ENCODE measurements around the gene IFRD2.
"Not testable (repeated sequence)": the region's sequence is repeated elsewhere in the genome, so short reads cannot be mapped to it uniquely, and the experiment has no call there.

The IFRD2 gene

DNA sequence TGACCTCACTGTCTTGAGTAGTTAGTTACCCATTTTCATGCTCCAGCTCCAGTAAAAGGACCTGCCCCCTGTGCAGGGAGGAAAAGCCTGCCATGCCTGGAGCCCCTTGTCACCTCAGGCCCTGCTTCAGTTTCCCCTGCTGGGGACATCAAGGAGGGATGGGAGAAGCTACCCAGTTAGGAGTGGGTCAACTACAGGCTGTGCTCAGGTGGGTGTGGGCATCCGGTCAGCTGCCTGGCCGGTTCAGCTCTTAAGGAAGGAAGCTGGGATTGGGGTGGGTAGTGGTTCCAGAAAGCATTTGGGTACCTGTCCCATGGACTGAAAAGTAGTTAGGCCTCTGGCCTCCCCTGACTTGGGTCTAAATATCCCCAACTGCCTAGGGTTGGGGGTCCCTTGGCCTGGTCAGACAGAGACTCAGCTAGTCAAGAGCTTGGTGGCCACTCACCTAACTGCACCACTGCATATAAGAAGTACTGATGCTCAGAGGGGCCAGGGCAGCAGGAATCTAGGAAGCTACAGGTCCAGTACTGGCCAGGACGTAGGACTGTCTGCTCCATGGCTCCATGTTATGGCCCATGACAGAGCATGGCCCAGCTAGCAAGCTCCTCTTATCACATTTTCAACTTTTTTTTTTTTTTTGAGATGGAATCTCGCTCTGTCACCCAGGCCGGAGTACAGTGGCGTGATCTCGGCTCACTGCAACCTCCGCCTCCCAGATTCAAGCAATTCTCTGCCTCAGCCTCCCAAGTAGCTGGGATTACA is 12.8 kb downstream of the IFRD2 start:
- no peak overlapping the region for H3K27ac ChIP-seq (ENCODE audit: low read depth, low read length)

DNA sequence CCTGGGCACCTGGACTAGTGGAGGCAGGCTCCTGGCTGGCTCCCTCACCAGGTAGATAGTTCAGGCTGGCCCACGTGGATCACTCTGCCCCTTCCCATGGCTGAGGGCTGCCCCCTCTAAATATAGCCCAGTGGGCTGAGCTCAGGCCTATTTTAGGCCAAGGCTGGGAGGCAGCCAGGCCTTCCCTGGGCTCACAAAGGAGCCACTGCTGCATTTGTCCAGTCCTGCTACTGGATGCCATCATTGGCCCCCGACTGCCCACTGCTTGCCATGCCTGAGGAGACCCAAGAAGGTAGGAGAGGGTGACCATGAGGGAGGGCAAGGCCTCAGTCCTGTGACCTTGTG is 13.4 kb downstream of the IFRD2 start, which contains the start of gene LSMEM2:
LSMEM2 (plus strand) TSS at position 208 of the 345 bp plus-strand sequence; CDS start at position 235, 27 bp downstream.
- Histone ChIP-seq H3K36me3 (ENCODE audit: control insufficient read depth, insufficient read depth, low read length) (no peaks in the 10 kb centered on the region), H3K27me3 (ENCODE audit: control insufficient read depth, insufficient read depth, low read length) (peaks cover 8% of the 10 kb centered on the region), H3K4me1 (ENCODE audit: control insufficient read depth, insufficient read depth, low read length) (peaks cover 5% of the 10 kb centered on the region), H3K9ac (ENCODE audit: low read length) (no peak within 1 kb of the TSS), H3K4me3 (ENCODE audit: low read length) (no peak within 1 kb of the TSS), H3K27ac (ENCODE audit: low read depth, low read length) (no peak within 1 kb of the TSS)

More for the DNA sequence above, 12.8 kb downstream of the IFRD2 start:
- Histone ChIP-seq H3K4me1 (ENCODE audit: control insufficient read depth, insufficient read depth, low read length) (peaks cover 5% of the 10 kb centered on the region), H3K36me3 (ENCODE audit: control insufficient read depth, insufficient read depth, low read length) (no peaks in the 10 kb centered on the region), H3K4me3 (ENCODE audit: low read length) (no peak overlapping the region), H3K9ac (ENCODE audit: low read length) (no peak overlapping the region), H3K27me3 (ENCODE audit: control insufficient read depth, insufficient read depth, low read length) (peaks cover 3% of the 10 kb centered on the region)

DNA sequence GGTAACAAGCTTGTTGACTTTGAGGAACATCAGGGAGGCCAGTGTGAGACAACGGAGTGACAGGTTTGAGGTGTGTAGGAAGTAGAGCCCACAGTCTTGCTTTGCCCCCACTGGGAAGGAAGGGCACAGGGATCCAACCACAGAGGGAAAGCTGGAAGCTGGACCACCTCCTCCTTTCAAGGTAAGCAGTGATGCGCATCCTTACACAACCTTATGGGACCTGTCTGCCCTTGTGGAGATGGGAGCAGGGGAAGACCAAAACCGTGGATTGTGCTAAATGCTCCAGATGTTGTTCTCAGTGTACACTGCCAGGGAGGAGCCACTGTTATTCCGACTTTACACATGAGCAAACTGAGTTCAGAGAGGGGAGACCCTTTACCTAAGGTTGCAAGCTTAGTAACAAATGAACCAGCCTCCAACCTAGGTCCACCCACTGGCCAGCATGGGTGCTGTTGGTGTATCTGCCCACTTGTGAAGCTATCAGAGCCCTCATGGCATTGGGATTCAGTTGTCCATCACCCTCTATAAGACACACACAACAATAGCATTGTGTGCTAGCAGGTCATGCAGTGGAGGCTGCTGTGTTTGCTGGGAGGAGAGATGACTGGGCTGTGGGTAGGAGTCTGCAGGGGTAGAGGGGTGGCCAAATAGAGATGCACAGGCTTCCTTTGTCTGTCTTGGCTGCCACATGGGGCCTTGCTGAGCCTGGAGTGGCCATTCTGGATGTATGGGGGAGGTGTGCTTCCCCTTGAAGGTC is 13.9 kb downstream of the IFRD2 start:
- H3K36me3 ChIP-seq (ENCODE audit: control insufficient read depth, insufficient read depth, low read length) = no peaks in the 10 kb centered on the region
- H3K4me3 ChIP-seq (ENCODE audit: low read length) = no peak overlapping the region
- H3K27me3 ChIP-seq (ENCODE audit: control insufficient read depth, insufficient read depth, low read length) = peaks cover 9% of the 10 kb centered on the region
- no peak overlapping the region for H3K27ac ChIP-seq (ENCODE audit: low read depth, low read length)
- peaks cover 5% of the 10 kb centered on the region for H3K4me1 ChIP-seq (ENCODE audit: control insufficient read depth, insufficient read depth, low read length)
- no peak overlapping the region for H3K9ac ChIP-seq (ENCODE audit: low read length)

DNA sequence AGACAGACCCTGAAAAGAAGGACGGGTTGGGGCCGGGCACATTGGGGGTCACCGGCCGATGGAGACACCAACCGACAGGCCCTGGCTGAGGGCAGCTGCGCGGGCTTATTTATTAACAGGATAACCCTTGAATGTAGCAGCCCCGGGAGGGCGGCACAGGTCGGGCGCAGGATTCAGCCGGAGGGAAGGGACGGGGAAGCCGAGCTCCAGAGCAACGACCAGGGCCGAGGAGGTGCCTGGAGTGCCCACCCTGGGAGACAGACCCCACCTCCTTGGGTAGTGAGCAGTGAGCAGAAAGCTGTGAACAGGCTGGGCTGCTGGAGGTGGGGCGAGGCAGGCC is 15.5 kb downstream of the IFRD2 start:
- H3K9ac ChIP-seq (ENCODE audit: low read length) = no peak overlapping the region
- H3K36me3 ChIP-seq (ENCODE audit: control insufficient read depth, insufficient read depth, low read length) = no peaks in the 10 kb centered on the region
- peaks cover 9% of the 10 kb centered on the region for H3K27me3 ChIP-seq (ENCODE audit: control insufficient read depth, insufficient read depth, low read length)
- H3K27ac ChIP-seq (ENCODE audit: low read depth, low read length) = no peak overlapping the region
- H3K4me1 ChIP-seq (ENCODE audit: control insufficient read depth, insufficient read depth, low read length) = peaks cover 5% of the 10 kb centered on the region
- H3K4me3 ChIP-seq (ENCODE audit: low read length) = no peak overlapping the region

DNA sequence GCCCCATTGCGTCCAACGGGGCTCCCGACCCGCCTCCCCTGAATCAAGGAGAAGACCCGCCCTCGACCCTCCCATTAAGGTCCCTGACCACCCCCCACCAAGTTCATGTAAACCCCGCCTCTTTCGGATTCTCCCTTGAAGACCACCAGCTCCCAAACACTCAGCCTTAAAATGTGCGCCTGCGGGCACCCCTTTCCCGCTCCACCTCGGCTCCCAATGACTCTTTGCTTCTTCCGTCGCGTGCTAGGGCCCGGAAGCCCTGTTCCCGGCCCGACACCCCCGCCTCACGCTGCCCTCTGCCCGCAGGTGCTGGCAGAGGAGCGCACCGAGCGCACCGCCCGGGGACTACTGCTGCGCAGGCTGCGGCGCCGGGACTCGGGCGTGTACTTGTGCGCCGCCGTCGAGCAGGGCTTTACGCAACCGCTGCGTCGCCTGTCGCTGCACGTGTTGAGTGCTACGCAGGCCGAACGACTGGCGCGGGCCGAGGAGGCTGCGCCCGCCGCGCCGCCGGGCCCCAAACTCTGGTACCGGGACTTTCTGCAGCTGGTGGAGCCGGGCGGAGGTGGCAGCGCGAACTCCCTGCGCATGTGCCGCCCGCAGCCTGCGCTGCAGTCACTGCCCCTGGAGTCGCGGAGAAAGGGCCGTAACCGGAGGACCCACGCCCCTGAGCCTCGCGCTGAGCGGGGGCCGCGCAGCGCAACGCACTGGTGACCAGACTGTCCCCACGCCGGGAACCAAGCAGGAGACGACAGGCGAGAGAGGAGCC is 16.1 kb downstream of the IFRD2 start:
- no peak overlapping the region for H3K9ac ChIP-seq (ENCODE audit: low read length)
- H3K36me3 ChIP-seq (ENCODE audit: control insufficient read depth, insufficient read depth, low read length) = no peaks in the 10 kb centered on the region
- peaks cover 9% of the 10 kb centered on the region for H3K27me3 ChIP-seq (ENCODE audit: control insufficient read depth, insufficient read depth, low read length)
- H3K27ac ChIP-seq (ENCODE audit: low read depth, low read length) = no peak overlapping the region
- H3K4me3 ChIP-seq (ENCODE audit: low read length) = no peak overlapping the region
- H3K4me1 ChIP-seq (ENCODE audit: control insufficient read depth, insufficient read depth, low read length) = peaks cover 5% of the 10 kb centered on the region

DNA sequence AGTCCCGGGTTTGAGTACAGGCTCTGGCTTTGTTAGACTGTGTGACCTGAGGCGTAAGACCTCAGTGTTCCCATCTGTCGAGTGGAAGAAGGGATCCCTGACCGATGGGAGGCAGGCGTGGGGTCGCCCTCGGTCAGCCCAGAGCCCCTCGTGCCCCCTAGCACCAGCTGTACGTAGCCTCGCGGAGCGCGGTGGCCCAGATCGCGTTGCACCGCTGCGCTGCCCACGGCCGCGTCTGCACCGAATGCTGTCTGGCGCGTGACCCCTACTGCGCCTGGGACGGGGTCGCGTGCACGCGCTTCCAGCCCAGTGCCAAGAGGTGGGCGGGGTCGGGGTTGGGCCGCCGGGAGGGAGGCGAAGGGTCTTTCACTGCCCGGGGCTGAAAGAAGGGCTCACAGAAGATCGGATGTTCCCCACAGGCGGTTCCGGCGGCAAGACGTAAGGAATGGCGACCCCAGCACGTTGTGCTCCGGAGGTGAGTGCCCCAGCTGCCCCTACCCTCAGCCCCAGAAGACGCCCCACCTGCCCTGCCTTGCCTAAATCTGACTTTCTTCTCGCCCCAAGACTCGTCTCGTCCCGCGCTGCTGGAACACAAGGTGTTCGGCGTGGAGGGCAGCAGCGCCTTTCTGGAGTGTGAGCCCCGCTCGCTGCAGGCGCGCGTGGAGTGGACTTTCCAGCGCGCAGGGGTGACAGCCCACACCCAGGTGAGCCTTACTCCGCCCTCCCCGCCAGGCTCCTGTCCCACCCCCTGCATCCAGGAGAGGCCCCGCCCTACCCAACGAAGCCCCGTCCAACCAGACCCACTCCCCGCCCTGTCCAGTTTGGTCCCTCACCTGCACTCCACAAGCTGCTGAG is 16.9 kb downstream of the IFRD2 start:
- no peak overlapping the region for H3K9ac ChIP-seq (ENCODE audit: low read length)
- no peak overlapping the region for H3K27ac ChIP-seq (ENCODE audit: low read depth, low read length)

DNA sequence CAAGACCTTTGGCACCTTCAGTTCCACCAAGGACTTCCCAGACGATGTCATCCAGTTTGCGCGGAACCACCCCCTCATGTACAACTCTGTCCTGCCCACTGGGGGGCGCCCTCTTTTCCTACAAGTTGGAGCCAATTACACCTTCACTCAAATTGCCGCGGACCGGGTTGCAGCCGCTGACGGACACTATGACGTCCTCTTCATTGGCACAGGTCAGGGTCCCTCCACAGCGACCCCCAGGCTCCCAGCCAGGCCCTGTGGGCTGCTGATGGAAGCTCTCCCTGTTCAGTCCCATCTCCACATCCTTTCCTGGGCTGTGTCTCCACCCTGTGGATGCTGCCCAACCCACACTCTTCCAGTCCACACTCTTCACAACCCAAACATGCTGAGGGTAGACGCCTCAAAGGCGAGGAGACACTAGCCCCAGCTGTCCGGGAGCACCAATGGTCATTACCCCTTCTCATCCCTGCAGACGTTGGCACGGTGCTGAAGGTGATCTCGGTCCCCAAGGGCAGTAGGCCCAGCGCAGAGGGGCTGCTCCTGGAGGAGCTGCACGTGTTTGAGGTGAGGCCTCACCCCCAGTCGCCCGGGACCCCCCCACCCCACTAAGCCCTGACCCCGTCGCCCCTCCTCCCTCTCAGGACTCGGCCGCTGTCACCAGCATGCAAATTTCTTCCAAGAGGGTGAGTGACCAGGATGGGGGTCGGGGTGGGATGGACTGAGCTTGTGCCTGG is 17.7 kb downstream of the IFRD2 start:
- H3K27ac ChIP-seq (ENCODE audit: low read depth, low read length) = no peak overlapping the region

More for the DNA sequence above, 16.9 kb downstream of the IFRD2 start:
- no peaks in the 10 kb centered on the region for H3K36me3 ChIP-seq (ENCODE audit: control insufficient read depth, insufficient read depth, low read length)
- H3K4me3 ChIP-seq (ENCODE audit: low read length) = no peak overlapping the region
- H3K4me1 ChIP-seq (ENCODE audit: control insufficient read depth, insufficient read depth, low read length) = peaks cover 5% of the 10 kb centered on the region
- peaks cover 9% of the 10 kb centered on the region for H3K27me3 ChIP-seq (ENCODE audit: control insufficient read depth, insufficient read depth, low read length)

DNA sequence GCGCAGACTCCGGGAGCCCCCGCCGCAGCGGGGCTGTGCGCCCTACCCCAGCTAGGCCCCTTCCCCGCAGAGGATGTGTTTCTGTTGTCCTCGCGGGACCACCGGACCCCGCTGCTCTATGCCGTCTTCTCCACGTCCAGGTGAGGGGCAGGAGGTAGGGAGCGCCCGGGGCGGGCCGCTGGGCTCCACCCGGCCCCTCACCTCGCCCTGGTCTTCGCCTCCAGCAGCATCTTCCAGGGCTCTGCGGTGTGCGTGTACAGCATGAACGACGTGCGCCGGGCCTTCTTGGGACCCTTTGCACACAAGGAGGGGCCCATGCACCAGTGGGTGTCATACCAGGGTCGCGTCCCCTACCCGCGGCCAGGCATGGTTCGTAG is 18.6 kb downstream of the IFRD2 start:
- Histone ChIP-seq H3K36me3 (ENCODE audit: control insufficient read depth, insufficient read depth, low read length) (no peaks in the 10 kb centered on the region), H3K27ac (ENCODE audit: low read depth, low read length) (no peak overlapping the region), H3K4me3 (ENCODE audit: low read length) (no peak overlapping the region), H3K27me3 (ENCODE audit: control insufficient read depth, insufficient read depth, low read length) (peaks cover 9% of the 10 kb centered on the region), H3K9ac (ENCODE audit: low read length) (no peak overlapping the region), H3K4me1 (ENCODE audit: control insufficient read depth, insufficient read depth, low read length) (peaks cover 10% of the 10 kb centered on the region)

More for the DNA sequence above, 17.7 kb downstream of the IFRD2 start:
- H3K36me3 ChIP-seq (ENCODE audit: control insufficient read depth, insufficient read depth, low read length) = no peaks in the 10 kb centered on the region
- H3K27me3 ChIP-seq (ENCODE audit: control insufficient read depth, insufficient read depth, low read length) = peaks cover 9% of the 10 kb centered on the region
- no peak overlapping the region for H3K4me3 ChIP-seq (ENCODE audit: low read length)
- no peak overlapping the region for H3K9ac ChIP-seq (ENCODE audit: low read length)
- H3K4me1 ChIP-seq (ENCODE audit: control insufficient read depth, insufficient read depth, low read length) = peaks cover 9% of the 10 kb centered on the region

DNA sequence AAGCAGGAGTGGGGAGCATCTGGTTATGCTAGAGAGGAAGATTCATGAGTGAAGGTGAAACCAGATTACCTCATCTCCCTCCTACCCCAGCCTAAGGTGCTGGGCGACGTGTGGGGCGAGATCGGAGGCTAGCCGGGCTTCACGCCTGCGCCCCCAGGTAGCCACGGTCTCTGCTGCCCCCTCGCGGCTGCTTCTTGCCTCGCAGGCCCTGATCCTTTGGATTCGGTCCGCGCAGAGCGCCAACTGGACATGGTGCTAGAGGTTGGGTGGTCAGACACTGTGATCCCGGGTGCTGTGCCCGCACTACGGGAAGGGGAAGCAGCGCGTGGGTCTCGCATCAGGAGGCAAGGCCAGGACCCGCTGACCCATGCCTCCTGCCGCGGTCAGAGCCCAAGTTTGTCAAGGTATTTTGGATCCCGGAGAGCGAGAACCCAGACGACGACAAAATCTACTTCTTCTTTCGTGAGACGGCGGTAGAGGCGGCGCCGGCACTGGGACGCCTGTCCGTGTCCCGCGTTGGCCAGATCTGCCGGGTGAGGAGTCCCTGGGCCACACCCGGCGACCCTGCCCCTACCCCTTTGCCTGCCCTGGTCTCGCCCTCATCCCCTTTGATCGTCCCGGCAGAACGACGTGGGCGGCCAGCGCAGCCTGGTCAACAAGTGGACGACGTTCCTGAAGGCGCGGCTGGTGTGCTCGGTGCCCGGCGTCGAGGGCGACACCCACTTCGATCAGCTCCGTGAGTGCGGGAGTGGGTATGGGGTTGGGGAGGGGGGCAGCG is 19.1 kb downstream of the IFRD2 start:
- H3K4me1 ChIP-seq (ENCODE audit: control insufficient read depth, insufficient read depth, low read length) = peaks cover 16% of the 10 kb centered on the region
- H3K27me3 ChIP-seq (ENCODE audit: control insufficient read depth, insufficient read depth, low read length) = peaks cover 9% of the 10 kb centered on the region
- no peak overlapping the region for H3K27ac ChIP-seq (ENCODE audit: low read depth, low read length)
- H3K36me3 ChIP-seq (ENCODE audit: control insufficient read depth, insufficient read depth, low read length) = no peaks in the 10 kb centered on the region
- peak overlapping the region; percentile 57 for H3K4me3 ChIP-seq (ENCODE audit: low read length)
- H3K9ac ChIP-seq (ENCODE audit: low read length) = no peak overlapping the region

DNA sequence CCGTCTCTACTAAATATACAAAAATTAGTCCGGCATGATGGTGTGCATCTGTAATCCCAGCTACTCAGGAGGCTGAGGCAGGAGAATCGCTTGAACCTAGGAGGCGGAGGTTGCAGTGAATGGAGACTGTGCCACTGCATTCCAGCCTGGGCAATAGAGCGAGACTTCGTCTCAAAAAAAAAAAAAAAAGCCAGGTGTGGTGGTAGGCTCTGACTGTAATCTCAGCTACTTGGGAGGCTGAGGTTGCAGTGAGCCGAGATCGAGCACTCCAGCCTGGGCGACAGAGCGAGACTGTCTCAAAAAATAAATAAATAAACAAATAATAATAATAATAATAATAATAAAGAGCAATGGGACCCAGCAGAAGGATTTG is 19.7 kb downstream of the IFRD2 start:
- not testable (repeated sequence) for H3K9ac ChIP-seq (ENCODE audit: low read length); H3K36me3 ChIP-seq (ENCODE audit: control insufficient read depth, insufficient read depth, low read length); H3K27me3 ChIP-seq (ENCODE audit: control insufficient read depth, insufficient read depth, low read length); H3K27ac ChIP-seq (ENCODE audit: low read depth, low read length)
- peak overlapping the region; percentile 57 for H3K4me3 ChIP-seq (ENCODE audit: low read length)
- H3K4me1 ChIP-seq (ENCODE audit: control insufficient read depth, insufficient read depth, low read length) = peaks cover 18% of the 10 kb centered on the region
